CD4-positive, alpha-beta T cell treated with Interleukin-4 for 4 hours (primary cell): ENCODE results near the gene GNAQ.
A peak's percentile ranks its signal among the peaks of the same experiment; 100 is the strongest.

Source experiments
- DNase-seq: peaks from one replicate; pipeline ENCODE4 v3.0.0-alpha.2; 2020

Gene GNAQ

GRCh38 chr9:78031444-78031892 is at the start of gene GNAQ:
TSS of gene GNAQ (minus strand) at chr9:78031811. CDS start at chr9:78031235, 576 bp downstream.
- DNase-seq, result no peak

- DNase-seq, result peak; percentile 44
Observed at GRCh38 chr9:78074385-78075291, 43.0 kb upstream of the GNAQ start.

GRCh38 chr9:78073722-78074121 is 42.1 kb upstream of the GNAQ start:
- no peak for DNase-seq

GRCh38 chr9:78072586-78073199 is 41.1 kb upstream of the GNAQ start:
- DNase-seq, result no peak

GRCh38 chr9:78070521-78070920 is 38.9 kb upstream of the GNAQ start:
- DNase-seq, result no peak

- no peak for DNase-seq
Observed at GRCh38 chr9:78064075-78064474, 32.5 kb upstream of the GNAQ start.

- DNase-seq, result no peak
Observed at GRCh38 chr9:78062710-78063109, 31.1 kb upstream of the GNAQ start.

- peak; percentile 50 for DNase-seq
Observed at GRCh38 chr9:78054218-78054617, 22.6 kb upstream of the GNAQ start.

GRCh38 chr9:78053627-78054026 is 22.0 kb upstream of the GNAQ start:
- DNase-seq, result no peak

- DNase-seq, result no peak
Observed at GRCh38 chr9:78050421-78050820, 18.8 kb upstream of the GNAQ start.

GRCh38 chr9:78049484-78049883 is 17.9 kb upstream of the GNAQ start:
- no peak for DNase-seq

- DNase-seq, result no peak
Observed at GRCh38 chr9:78047106-78047505, 15.5 kb upstream of the GNAQ start.

- no peak for DNase-seq
Observed at GRCh38 chr9:78046112-78046511, 14.5 kb upstream of the GNAQ start.

- DNase-seq, result no peak
Observed at GRCh38 chr9:78044886-78045285, 13.3 kb upstream of the GNAQ start.

- no peak for DNase-seq
Observed at GRCh38 chr9:78044189-78044588, 12.6 kb upstream of the GNAQ start.

GRCh38 chr9:78041971-78042370 is 10.4 kb upstream of the GNAQ start:
- DNase-seq, result no peak

- no peak for DNase-seq
Observed at GRCh38 chr9:78040726-78041125, 9.1 kb upstream of the GNAQ start.

- no peak for DNase-seq
Observed at GRCh38 chr9:78038620-78039300, 7.1 kb upstream of the GNAQ start.

GRCh38 chr9:78035383-78035993 is 3.9 kb upstream of the GNAQ start:
- peak; percentile 68 for DNase-seq

GRCh38 chr9:78033870-78034269 is 2.3 kb upstream of the GNAQ start:
- DNase-seq, result no peak

GRCh38 chr9:78032730-78033457 is 1.3 kb upstream of the GNAQ start:
- DNase-seq, result peak; percentile 33
